Endothelial cell (in vitro differentiated cells): ENCODE results near the gene PAK2. TPM values are rescaled to one million over a fixed set of nuclear protein-coding genes. Genes with fewer than 3 reads are reported as not detected.

Experiments used
- DNase-seq: peaks from one replicate; pipeline ENCODE4 v3.0.0; 2021; ENCODE audit warnings: low spot score
- H3K27ac Mint-ChIP-seq: one replicate; pipeline ENCODE4 v1.8.0; 2021; ENCODE audit warnings: mixed read lengths, inconsistent platforms; ENCODE audit not compliant: unreplicated experiment
- H3K27me3 Mint-ChIP-seq: one replicate; pipeline ENCODE4 v1.8.0; 2021; ENCODE audit warnings: mild to moderate bottlenecking, moderate library complexity, mixed read lengths, inconsistent platforms; ENCODE audit not compliant: unreplicated experiment
- H3K36me3 Mint-ChIP-seq: one replicate; pipeline ENCODE4 v1.8.0; 2021; ENCODE audit warnings: mild to moderate bottlenecking, low read depth, mixed read lengths, inconsistent platforms; ENCODE audit not compliant: unreplicated experiment
- H3K4me1 Mint-ChIP-seq: one replicate; pipeline ENCODE4 v1.8.0; 2021; ENCODE audit warnings: mild to moderate bottlenecking, mixed read lengths, inconsistent platforms; ENCODE audit not compliant: unreplicated experiment
- H3K4me3 Mint-ChIP-seq: one replicate; pipeline ENCODE4 v1.8.0; 2021; ENCODE audit warnings: mild to moderate bottlenecking, mixed read lengths, inconsistent platforms; ENCODE audit not compliant: unreplicated experiment
- H3K9me3 Mint-ChIP-seq: one replicate; pipeline ENCODE4 v1.8.0; 2021; ENCODE audit warnings: mixed read lengths, inconsistent platforms; ENCODE audit not compliant: unreplicated experiment
- CTCF ChIP-seq: fragments of 200-600 bp; sonication (generic); IDR thresholded peaks from one replicate; pipeline ENCODE4 v1.5.0; 2021; ENCODE audit warnings: antibody characterized with exemption; ENCODE audit not compliant: unreplicated experiment
- total RNA-seq: library from RNA; stranded (reverse); fragmentation: NEBNext Ultra II Directional; extraction: Animal tissue kit (Norgen Biotek cat#: 25700); gene quantifications from one replicate; pipeline ENCODE4 v1.2.1, GENCODE V29; 2021; ENCODE audit not compliant: unreplicated experiment

The PAK2 gene
- total RNA-seq, 1 donor from 2014 or later: 116 TPM

- Mint-ChIP-seq H3K9me3 (no peaks in the 10 kb centered on the region), H3K27ac (no peak overlapping the region), H3K36me3 (peaks cover 29% of the 10 kb centered on the region), H3K4me1 (peaks cover 29% of the 10 kb centered on the region), H3K27me3 (peaks cover 8% of the 10 kb centered on the region), H3K4me3 (no peak overlapping the region)
- TF ChIP-seq CTCF: no peak
- DNase-seq: no peak
Observed at GRCh38 chr3:196777836-196778235, 38.2 kb downstream of the PAK2 start.

GRCh38 chr3:196778755-196779154 lies 39.1 kb downstream of the PAK2 start:
- no peak for DNase-seq
- peaks cover 7% of the 10 kb centered on the region for H3K27me3 Mint-ChIP-seq
- H3K36me3 Mint-ChIP-seq: peaks cover 38% of the 10 kb centered on the region
- H3K4me3 Mint-ChIP-seq: peak overlapping the region; percentile 43
- peaks cover 24% of the 10 kb centered on the region for H3K4me1 Mint-ChIP-seq
- H3K27ac Mint-ChIP-seq: peak overlapping the region; percentile 21
- TF ChIP-seq CTCF: no peak
- H3K9me3 Mint-ChIP-seq: no peaks in the 10 kb centered on the region

- H3K27me3 Mint-ChIP-seq: peaks cover 9% of the 10 kb centered on the region
- H3K27ac Mint-ChIP-seq: no peak overlapping the region
- DNase-seq: no peak
- no peak for TF ChIP-seq CTCF
- peaks cover 14% of the 10 kb centered on the region for H3K4me1 Mint-ChIP-seq
- peak overlapping the region; percentile 57 for H3K4me3 Mint-ChIP-seq
- H3K36me3 Mint-ChIP-seq: peaks cover 47% of the 10 kb centered on the region
- no peaks in the 10 kb centered on the region for H3K9me3 Mint-ChIP-seq
Observed at GRCh38 chr3:196782511-196782910, 42.9 kb downstream of the PAK2 start.

- H3K27me3 Mint-ChIP-seq: peaks cover 7% of the 10 kb centered on the region
- no peak for TF ChIP-seq CTCF
- H3K4me1 Mint-ChIP-seq: peaks cover 29% of the 10 kb centered on the region
- H3K27ac Mint-ChIP-seq: peak overlapping the region; percentile 17
- no peak for DNase-seq
- H3K9me3 Mint-ChIP-seq: no peaks in the 10 kb centered on the region
- H3K36me3 Mint-ChIP-seq: peaks cover 42% of the 10 kb centered on the region
- H3K4me3 Mint-ChIP-seq: peak overlapping the region; percentile 6
Observed at GRCh38 chr3:196788528-196788927, 48.9 kb downstream of the PAK2 start.

- peaks cover 7% of the 10 kb centered on the region for H3K27me3 Mint-ChIP-seq
- H3K27ac Mint-ChIP-seq: no peak overlapping the region
- DNase-seq: no peak
- no peak overlapping the region for H3K4me3 Mint-ChIP-seq
- H3K9me3 Mint-ChIP-seq: no peaks in the 10 kb centered on the region
- TF ChIP-seq CTCF: no peak
- H3K4me1 Mint-ChIP-seq: peaks cover 31% of the 10 kb centered on the region
- peaks cover 44% of the 10 kb centered on the region for H3K36me3 Mint-ChIP-seq
Observed at GRCh38 chr3:196789885-196790359, 50.3 kb downstream of the PAK2 start.
